CD14-positive monocyte (primary cell): ENCODE results near the gene UBE2L5. TPM values are rescaled to one million over a fixed set of nuclear protein-coding genes. Genes with fewer than 3 reads are reported as not detected.

Experiments
- DNase-seq, 3 donors: peaks; one replicate each; pipeline ENCODE4 v3.0.0-alpha.2; 2011 to 2022
- H2AFZ ChIP-seq: 2 replicates; pipeline ENCODE4 v1.6.0; 2012; ENCODE audit warnings: mild to moderate bottlenecking, low read depth, low read length, inconsistent platforms; ENCODE audit not compliant: insufficient read depth, poor library complexity, severe bottlenecking
- H3K27ac ChIP-seq, 2 donors: 1 replicate in 1 of 2; 2 replicates in 1 of 2; pipeline ENCODE4 v1.5.1; 2012 to 2013; ENCODE audit warnings: low read length in 2 of 2, control low read depth in 1 of 2, inconsistent platforms in 1 of 2, low read depth in 1 of 2, mild to moderate bottlenecking in 1 of 2
- H3K27me3 ChIP-seq, 2 donors: one replicate each; pipeline versions ENCODE4 v1.6.0 to v1.6.1; 2011 to 2013; ENCODE audit warnings: low read length in 2 of 2; ENCODE audit not compliant: control insufficient read depth in 2 of 2, insufficient read depth in 2 of 2
- H3K36me3 ChIP-seq, 2 donors: replicated peaks in 1 of 2; 1 replicate in 1 of 2; 2 replicates in 1 of 2; pipeline versions ENCODE4 v1.5.1 to v1.6.1; 2012 to 2013; ENCODE audit warnings: low read length in 2 of 2, control low read depth in 1 of 2, inconsistent platforms in 1 of 2, mild to moderate bottlenecking in 1 of 2; ENCODE audit not compliant: insufficient read depth in 2 of 2, control insufficient read depth in 1 of 2
- H3K4me1 ChIP-seq, 2 donors: 1 replicate in 1 of 2; 2 replicates in 1 of 2; pipeline versions ENCODE4 v1.5.1 to v1.6.1; 2012 to 2013; ENCODE audit warnings: low read length in 2 of 2, control low read depth in 1 of 2, inconsistent platforms in 1 of 2, mild to moderate bottlenecking in 1 of 2, moderate library complexity in 1 of 2; ENCODE audit not compliant: insufficient read depth in 2 of 2, control insufficient read depth in 1 of 2
- H3K4me2 ChIP-seq: replicated peaks from 2 replicates; pipeline ENCODE3; 2012; ENCODE audit warnings: low read length, moderate library complexity, mild to moderate bottlenecking; ENCODE audit not compliant: poor library complexity, severe bottlenecking; ENCODE audit errors: extremely low read depth
- H3K4me3 ChIP-seq, 3 experiments: fragments of 200-600 bp in 1 of 3; sonication (generic) in 1 of 3; replicated peaks in 1 of 3; 1 replicate in 2 of 3; 2 replicates in 1 of 3; pipeline ENCODE4 v1.5.1; 2011 to 2013; ENCODE audit warnings: low read length in 3 of 3, mild to moderate bottlenecking in 3 of 3, control low read depth in 2 of 3, low read depth in 2 of 3, inconsistent platforms in 1 of 3, moderate library complexity in 1 of 3
- H3K79me2 ChIP-seq: 2 replicates; pipeline ENCODE4 v1.6.0; 2012; ENCODE audit warnings: mild to moderate bottlenecking, control low read depth, inconsistent platforms, low read length, moderate library complexity; ENCODE audit not compliant: insufficient read depth
- H3K9ac ChIP-seq: 2 replicates; pipeline ENCODE4 v1.6.0; 2017; ENCODE audit warnings: low read length, mild to moderate bottlenecking; ENCODE audit not compliant: insufficient read depth, poor library complexity, severe bottlenecking
- H3K9me3 ChIP-seq, 2 donors: replicated peaks in 1 of 2; 1 replicate in 1 of 2; 2 replicates in 1 of 2; pipeline versions ENCODE4 v1.5.1 to v1.6.1; 2012 to 2013; ENCODE audit warnings: low read length in 2 of 2, control low read depth in 1 of 2; ENCODE audit not compliant: control insufficient read depth in 1 of 2, insufficient read depth in 1 of 2
- H4K20me1 ChIP-seq: 2 replicates; pipeline ENCODE4 v1.6.0; 2012; ENCODE audit warnings: mild to moderate bottlenecking, low read length, control low read depth, moderate library complexity; ENCODE audit not compliant: insufficient read depth
- H3K27ac Mint-ChIP-seq, 7 donors: one replicate each; pipeline ENCODE4 v1.8.0; 2020; ENCODE audit warnings: mild to moderate bottlenecking in 7 of 7, mixed read lengths in 7 of 7, moderate library complexity in 6 of 7, inconsistent platforms in 2 of 7
- H3K27me3 Mint-ChIP-seq, 3 donors: one replicate each; pipeline ENCODE4 v1.8.0; 2021 to 2022; ENCODE audit warnings: low read depth in 3 of 3, mild to moderate bottlenecking in 3 of 3, mixed read lengths in 3 of 3, moderate library complexity in 3 of 3, inconsistent platforms in 1 of 3
- H3K36me3 Mint-ChIP-seq, 2 donors: one replicate each; pipeline ENCODE4 v1.8.0; 2020; ENCODE audit warnings: mixed read lengths in 2 of 2, inconsistent platforms in 1 of 2, mild to moderate bottlenecking in 1 of 2
- H3K4me1 Mint-ChIP-seq: one replicate; pipeline ENCODE4 v1.8.0; 2020; ENCODE audit warnings: mild to moderate bottlenecking, mixed read lengths
- H3K4me3 Mint-ChIP-seq, 2 donors: one replicate each; pipeline ENCODE4 v1.8.0; 2020; ENCODE audit warnings: mild to moderate bottlenecking in 2 of 2, mixed read lengths in 2 of 2, moderate library complexity in 1 of 2
- H3K9me3 Mint-ChIP-seq, 7 donors: one replicate each; pipeline ENCODE4 v1.8.0; 2020 to 2022; ENCODE audit warnings: mixed read lengths in 7 of 7, mild to moderate bottlenecking in 6 of 7, moderate library complexity in 6 of 7, inconsistent platforms in 2 of 7
- WGBS: methylation state at CpG from one replicate; pipeline ENCODE4 v1.1.5; 2013; ENCODE audit warnings: missing lambda C conversion rate; ENCODE audit not compliant: insufficient coverage; 5-methylcytosine and 5-hydroxymethylcytosine counted together
- intact Hi-C, 2 donors: fragments of 100-400 bp; cut with micrococcal nuclease; formaldehyde crosslinking; loops; one replicate each; pipeline versions ENCODE4 v1.15.0 to v1.15.1; 2023
- polyA plus RNA-seq, 3 donors: library from polyadenylated mRNA; depleted of rRNA in 1 of 3; unstranded in 2 of 3; stranded (reverse) in 1 of 3; fragments of 300-500 nt in 2 of 3; fragments of >200 nt in 1 of 3; fragmentation: Illumina TruSeq in 2 of 3; gene quantifications; 1 replicate in 2 of 3; 2 replicates in 1 of 3; pipeline ENCODE4 v1.2.3, GENCODE V29; 2012 to 2021
- TF ChIP-seq, protein P1 (sequence below): fragments of 200-600 bp; IDR thresholded peaks from one replicate; pipeline ENCODE4 v1.8.0; 2022; ENCODE audit warnings: antibody characterized with exemption, mild to moderate bottlenecking

UBE2L5 gene
- polyA plus RNA-seq, 3 donors: not detected

DNA sequence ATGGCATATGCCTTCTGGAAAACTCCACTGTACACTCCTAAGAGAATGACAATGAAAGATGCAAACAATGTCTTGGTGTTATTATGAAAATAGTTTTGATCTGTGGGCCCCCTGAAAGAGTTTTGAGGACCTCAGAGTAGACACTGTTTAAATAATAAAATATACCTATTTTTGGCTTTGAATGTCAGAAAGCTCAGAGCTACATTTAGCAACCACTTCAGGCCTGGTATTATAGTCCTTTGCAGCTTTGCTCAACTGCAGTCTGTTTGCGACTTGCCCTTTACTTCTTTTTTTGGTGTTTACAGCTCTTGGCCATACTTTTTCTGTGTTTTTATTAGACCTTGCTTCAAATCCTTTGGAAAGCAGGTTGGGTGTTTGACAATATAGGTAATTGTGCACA lies 5.8 kb upstream of the UBE2L5 start:
- H3K27me3 ChIP-seq: no peaks in the 10 kb centered on the region
- peaks cover 33% of the 10 kb centered on the region for H3K4me1 Mint-ChIP-seq
- H3K79me2 ChIP-seq: no peaks in the 10 kb centered on the region
- no peaks in the 10 kb centered on the region for H3K9me3 ChIP-seq
- H3K27ac Mint-ChIP-seq: no peak overlapping the region
- TF ChIP-seq, protein P1, sequence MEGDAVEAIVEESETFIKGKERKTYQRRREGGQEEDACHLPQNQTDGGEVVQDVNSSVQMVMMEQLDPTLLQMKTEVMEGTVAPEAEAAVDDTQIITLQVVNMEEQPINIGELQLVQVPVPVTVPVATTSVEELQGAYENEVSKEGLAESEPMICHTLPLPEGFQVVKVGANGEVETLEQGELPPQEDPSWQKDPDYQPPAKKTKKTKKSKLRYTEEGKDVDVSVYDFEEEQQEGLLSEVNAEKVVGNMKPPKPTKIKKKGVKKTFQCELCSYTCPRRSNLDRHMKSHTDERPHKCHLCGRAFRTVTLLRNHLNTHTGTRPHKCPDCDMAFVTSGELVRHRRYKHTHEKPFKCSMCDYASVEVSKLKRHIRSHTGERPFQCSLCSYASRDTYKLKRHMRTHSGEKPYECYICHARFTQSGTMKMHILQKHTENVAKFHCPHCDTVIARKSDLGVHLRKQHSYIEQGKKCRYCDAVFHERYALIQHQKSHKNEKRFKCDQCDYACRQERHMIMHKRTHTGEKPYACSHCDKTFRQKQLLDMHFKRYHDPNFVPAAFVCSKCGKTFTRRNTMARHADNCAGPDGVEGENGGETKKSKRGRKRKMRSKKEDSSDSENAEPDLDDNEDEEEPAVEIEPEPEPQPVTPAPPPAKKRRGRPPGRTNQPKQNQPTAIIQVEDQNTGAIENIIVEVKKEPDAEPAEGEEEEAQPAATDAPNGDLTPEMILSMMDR: no peak
- no peaks in the 10 kb centered on the region for H3K36me3 ChIP-seq
- no peak overlapping the region for H3K9ac ChIP-seq
- WGBS: no CpG with 5 or more reads among the region's 1 CpG
- H3K4me3 ChIP-seq: no peak overlapping the region
- no peaks in the 10 kb centered on the region for H4K20me1 ChIP-seq
- H3K4me1 ChIP-seq: peaks cover 29 to 31% of the 10 kb centered on the region in 2 donors
- H3K4me3 Mint-ChIP-seq: no peak overlapping the region
- no peak for DNase-seq
- no peaks in the 10 kb centered on the region for H3K36me3 Mint-ChIP-seq
- H3K27ac ChIP-seq: no peak overlapping the region
- intact Hi-C loops: no loop called here
- H3K27me3 Mint-ChIP-seq: peaks cover 0 to 5% (median 2%) of the 10 kb centered on the region in 3 donors
- no peak overlapping the region for H3K4me2 ChIP-seq
- no peak overlapping the region for H2AFZ ChIP-seq
- H3K9me3 Mint-ChIP-seq: no peaks in the 10 kb centered on the region

DNA sequence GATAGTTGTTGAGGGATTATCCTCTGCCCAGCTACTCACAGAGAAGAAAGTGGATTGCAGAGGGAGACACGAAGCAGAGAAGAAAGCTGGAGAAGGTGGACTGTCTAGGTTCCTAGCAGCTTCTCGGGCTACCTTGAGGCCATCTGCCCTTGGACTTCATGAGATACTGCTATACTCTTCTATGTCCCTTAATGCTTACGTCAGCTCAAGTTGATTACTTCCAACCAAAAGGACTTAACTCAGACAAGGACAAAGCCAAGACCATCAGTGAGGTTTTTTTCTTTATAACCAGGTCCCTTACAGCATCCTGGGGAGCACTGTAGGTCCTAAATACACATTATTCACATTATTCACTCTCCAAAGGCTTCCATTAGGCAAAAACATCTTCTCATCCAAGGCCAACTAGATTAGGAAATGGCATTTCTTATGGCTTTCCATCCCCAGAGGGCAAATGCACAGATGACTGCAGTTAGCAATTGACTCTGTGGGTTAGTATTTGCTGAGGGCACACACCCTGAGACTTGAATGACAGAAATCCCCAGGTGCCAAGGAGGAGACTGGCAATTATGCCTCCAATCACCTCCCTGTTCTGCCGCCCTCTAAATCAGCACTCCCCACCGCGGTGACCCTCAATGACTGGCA lies 4.1 kb upstream of the UBE2L5 start:
- DNase-seq: no peak
- H3K4me2 ChIP-seq: no peak overlapping the region
- H3K4me3 Mint-ChIP-seq: no peak overlapping the region

More for the DNA sequence above, 4.1 kb upstream of the UBE2L5 start:
- Histone ChIP-seq H2AFZ (no peak overlapping the region), H3K36me3 (no peaks in the 10 kb centered on the region), H4K20me1 (no peaks in the 10 kb centered on the region), H3K27ac (no peak overlapping the region), H3K4me3 (no peak overlapping the region), H3K79me2 (no peaks in the 10 kb centered on the region), H3K9me3 (no peaks in the 10 kb centered on the region), H3K27me3 (no peaks in the 10 kb centered on the region), H3K9ac (no peak overlapping the region), H3K4me1 (peaks cover 33 to 35% of the 10 kb centered on the region in 2 donors)
- H3K36me3 Mint-ChIP-seq: no peaks in the 10 kb centered on the region
- H3K27ac Mint-ChIP-seq: no peak overlapping the region
- WGBS: 100% methylated on average over 1 of the region's 6 CpGs
- H3K9me3 Mint-ChIP-seq: no peaks in the 10 kb centered on the region
- intact Hi-C loops: no loop called here
- H3K27me3 Mint-ChIP-seq: peaks cover under 1 to 5% (median 2%) of the 10 kb centered on the region in 3 donors
- peaks cover 32% of the 10 kb centered on the region for H3K4me1 Mint-ChIP-seq
- TF ChIP-seq, protein P1: no peak
